PC-3 (cell line): ENCODE results near the gene ENPP1.

Experiments used
- CTCF ChIP-seq: fragments of 300-600 bp; sonication (generic); conservative IDR thresholded peaks from 2 replicates; pipeline ENCODE4 v1.5.1; 2017; ENCODE audit warnings: antibody characterized with exemption, low read depth, mild to moderate bottlenecking, low read length
- EZH2 ChIP-seq: fragments of 300-600 bp; sonication (generic); IDR thresholded peaks from one replicate; pipeline ENCODE4 v1.6.1; 2017; ENCODE audit warnings: antibody characterized with exemption, mild to moderate bottlenecking, low read length; ENCODE audit not compliant: unreplicated experiment
- EZH2phosphoT487 ChIP-seq: fragments of 300-600 bp; sonication (generic); IDR thresholded peaks from 2 replicates; pipeline ENCODE4 v1.6.1; 2018; ENCODE audit warnings: mild to moderate bottlenecking, antibody characterized with exemption, low read length, borderline replicate concordance

GRCh38 chr6:131807644-131808459, at the start of gene ENPP1:
- TF ChIP-seq CTCF (peak; percentile 3; the same call in 1 of the 2 replicates), EZH2 (no peak), EZH2phosphoT487 (no peak)
